Mononuclear cell (primary cell): ENCODE results near the gene BGN. TPM values are rescaled to one million over a fixed set of nuclear protein-coding genes. Genes with fewer than 3 reads are reported as not detected.

Source experiments
- H3K27me3 ChIP-seq: 2 replicates; pipeline ENCODE4 v1.6.0; 2011; ENCODE audit warnings: low read length, control low read depth; ENCODE audit not compliant: insufficient read depth
- H3K4me1 ChIP-seq: 2 replicates; pipeline ENCODE4 v1.5.1; 2011; ENCODE audit warnings: mild to moderate bottlenecking, low read length, control low read depth; ENCODE audit not compliant: insufficient read depth
- H3K4me3 ChIP-seq: 2 replicates; pipeline ENCODE4 v1.5.1; 2011; ENCODE audit warnings: mild to moderate bottlenecking, low read length, moderate library complexity
- H3K9me3 ChIP-seq: 2 replicates; pipeline ENCODE4 v1.5.1; 2011; ENCODE audit warnings: low read depth, mild to moderate bottlenecking, control low read depth, low read length
- total RNA-seq: library from RNA; depleted of rRNA; stranded (reverse); fragments of >200 nt; gene quantifications from one replicate; pipeline ENCODE4 v1.2.3, GENCODE V29; 2012

BGN gene
- total RNA-seq, 1 donor = not detected

DNA sequence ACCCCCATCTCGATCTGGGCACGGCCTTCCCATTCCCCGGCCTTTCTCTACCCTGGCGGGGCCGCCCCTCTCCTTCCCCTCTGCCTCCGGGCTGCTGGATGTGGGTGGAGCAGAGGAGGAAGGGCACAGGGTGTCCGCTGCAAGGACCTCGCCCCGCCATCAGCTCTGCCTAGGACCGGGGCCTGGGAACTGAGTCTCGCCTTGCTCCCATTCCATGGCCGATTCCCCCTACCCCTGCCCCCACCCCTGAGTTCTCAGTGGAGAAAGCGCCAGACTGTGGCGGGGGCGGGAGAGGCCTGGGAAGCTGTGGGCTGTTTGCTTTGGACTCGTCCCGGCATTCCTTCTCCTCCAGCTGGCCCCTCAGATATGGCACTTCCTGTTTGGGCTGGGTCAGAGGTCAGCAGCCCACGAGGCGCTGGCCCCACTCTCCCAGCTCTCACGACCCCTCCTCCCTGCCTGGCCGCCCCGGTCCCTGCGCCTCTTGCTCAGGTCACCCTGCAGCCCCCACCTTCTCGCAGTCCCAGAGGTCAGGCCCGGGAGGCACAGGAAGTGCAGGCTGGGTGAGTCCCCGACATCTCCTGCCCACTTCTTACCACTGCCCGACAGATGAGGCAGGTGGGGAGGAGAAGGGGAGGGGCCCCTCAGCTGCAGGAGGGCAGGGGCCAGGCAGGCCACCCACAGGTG, 6.4 kb upstream of the BGN start:
- no peak overlapping the region for H3K4me3 ChIP-seq
- no peaks in the 10 kb centered on the region for H3K4me1 ChIP-seq
- no peaks in the 10 kb centered on the region for H3K27me3 ChIP-seq
- H3K9me3 ChIP-seq = no peaks in the 10 kb centered on the region

DNA sequence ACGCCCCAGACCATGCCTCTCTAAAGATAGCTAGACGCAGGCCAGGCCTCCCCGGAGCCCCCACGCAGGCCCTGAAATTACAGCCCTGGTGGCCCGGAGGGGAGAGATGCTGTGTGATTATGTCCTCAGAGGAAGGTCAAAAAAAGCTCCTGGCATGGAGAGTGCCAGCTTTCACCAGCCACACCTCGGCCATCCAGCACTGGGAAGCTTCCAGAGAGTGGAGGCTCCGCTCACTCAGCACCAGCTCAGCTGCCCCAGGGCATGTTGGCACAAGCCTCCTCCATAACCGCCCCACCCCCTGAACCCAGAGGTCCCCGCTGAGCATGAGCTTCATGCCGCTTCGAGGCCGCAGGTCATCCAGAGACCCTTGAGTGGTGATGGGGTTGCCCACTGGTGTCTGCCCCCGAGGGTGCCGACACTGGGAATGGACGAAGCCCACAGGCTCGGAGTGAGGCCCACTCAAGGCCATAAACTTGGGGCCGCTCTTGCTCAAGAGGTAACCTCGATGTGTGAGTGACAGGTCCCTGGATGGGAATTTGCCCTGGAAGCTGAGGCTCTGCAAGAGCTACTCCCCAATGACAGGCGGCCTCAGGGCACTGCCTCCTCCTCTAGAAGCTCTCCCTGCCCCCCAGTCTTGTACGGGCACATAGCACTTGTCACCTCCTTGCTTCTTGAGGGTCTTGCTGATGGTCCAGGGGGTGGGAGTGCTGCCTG, 4.4 kb upstream of the BGN start:
- no peaks in the 10 kb centered on the region for H3K4me1 ChIP-seq
- H3K9me3 ChIP-seq = no peaks in the 10 kb centered on the region
- no peaks in the 10 kb centered on the region for H3K27me3 ChIP-seq
- no peak overlapping the region for H3K4me3 ChIP-seq

DNA sequence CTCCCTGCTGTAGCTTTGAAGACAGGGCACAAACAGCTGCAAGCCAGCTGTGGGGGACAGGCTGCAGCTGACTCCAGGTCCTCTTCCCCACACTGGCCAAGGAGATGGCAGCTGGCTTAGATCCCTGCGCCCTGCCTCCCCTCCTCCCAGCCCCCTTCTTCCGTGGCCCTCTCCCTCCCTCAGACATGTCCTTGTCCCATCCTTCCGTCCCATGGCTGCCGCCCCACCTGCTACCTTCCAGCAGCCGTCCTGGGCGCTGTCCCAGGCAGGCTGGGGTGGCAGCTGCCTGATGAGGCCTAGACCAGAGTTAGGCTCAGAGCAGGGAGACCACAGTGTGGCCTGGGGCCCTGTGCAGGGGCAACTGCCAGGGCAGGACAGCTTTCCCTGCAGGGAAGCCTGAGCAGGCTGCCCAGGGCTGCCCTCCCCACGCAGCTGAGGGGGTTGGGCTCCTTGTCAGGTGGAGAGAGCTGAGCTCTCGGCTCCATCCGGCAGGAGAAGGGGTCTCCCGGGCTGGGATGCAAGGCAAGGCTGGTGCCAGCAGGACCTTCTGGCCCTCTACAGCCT, 3.3 kb upstream of the BGN start:
- Histone ChIP-seq H3K27me3 (no peaks in the 10 kb centered on the region), H3K4me3 (no peak overlapping the region), H3K4me1 (no peaks in the 10 kb centered on the region), H3K9me3 (no peaks in the 10 kb centered on the region)

DNA sequence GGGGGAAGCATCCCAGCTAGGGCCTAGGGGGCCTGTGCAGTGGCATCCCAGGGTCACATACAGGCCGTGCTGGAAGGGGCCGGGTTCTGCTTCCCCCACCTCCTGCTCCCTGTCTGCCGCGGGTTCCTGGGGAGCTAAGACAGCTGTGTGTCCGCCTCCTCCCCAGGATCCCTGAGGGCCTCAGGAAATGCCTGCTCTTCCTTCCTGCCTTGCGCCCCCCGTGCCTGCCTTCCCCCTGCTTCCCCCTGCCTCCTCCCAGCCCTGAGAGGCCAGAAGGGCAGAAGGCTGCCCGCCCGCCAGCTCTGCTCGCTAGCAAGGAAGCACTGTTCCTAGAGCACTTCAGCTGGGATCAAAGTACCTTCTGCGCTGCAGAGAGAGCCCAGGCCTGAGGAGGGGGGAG, 2.9 kb upstream of the BGN start:
- no peak overlapping the region for H3K4me3 ChIP-seq
- no peaks in the 10 kb centered on the region for H3K4me1 ChIP-seq
- no peaks in the 10 kb centered on the region for H3K27me3 ChIP-seq
- H3K9me3 ChIP-seq = no peaks in the 10 kb centered on the region

GRCh38 chrX:153492543-153492942, 2.2 kb upstream of the BGN start:
- Histone ChIP-seq H3K9me3 (no peaks in the 10 kb centered on the region), H3K27me3 (no peaks in the 10 kb centered on the region), H3K4me1 (no peaks in the 10 kb centered on the region), H3K4me3 (no peak overlapping the region)

- H3K9me3 ChIP-seq = no peaks in the 10 kb centered on the region
- H3K4me3 ChIP-seq = no peak overlapping the region
- no peaks in the 10 kb centered on the region for H3K27me3 ChIP-seq
- no peaks in the 10 kb centered on the region for H3K4me1 ChIP-seq
Measured at GRCh38 chrX:153493085-153493484, 1.7 kb upstream of the BGN start.

DNA sequence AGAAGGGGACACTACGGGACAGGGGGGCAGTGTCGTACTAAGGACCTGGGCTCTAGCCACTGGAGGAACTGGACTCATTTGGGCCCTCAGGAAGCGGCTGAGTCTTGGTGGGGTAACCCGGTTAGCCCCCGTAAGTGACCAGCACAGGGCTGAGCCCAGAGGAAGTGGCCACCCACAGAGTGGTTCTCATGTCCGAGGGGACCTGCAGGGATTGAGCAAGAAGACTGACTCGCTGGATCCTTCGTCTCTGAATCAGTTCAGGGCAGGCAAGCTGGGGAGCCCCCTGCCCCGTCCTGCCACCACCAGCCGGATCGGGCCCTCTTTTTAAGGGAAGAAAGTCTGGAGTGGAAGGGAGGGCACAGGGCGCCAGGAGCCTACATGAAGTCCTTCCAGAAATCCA, 719 bp upstream of the BGN start:
- no peaks in the 10 kb centered on the region for H3K4me1 ChIP-seq
- H3K27me3 ChIP-seq = no peaks in the 10 kb centered on the region
- no peaks in the 10 kb centered on the region for H3K9me3 ChIP-seq
- no peak overlapping the region for H3K4me3 ChIP-seq

DNA sequence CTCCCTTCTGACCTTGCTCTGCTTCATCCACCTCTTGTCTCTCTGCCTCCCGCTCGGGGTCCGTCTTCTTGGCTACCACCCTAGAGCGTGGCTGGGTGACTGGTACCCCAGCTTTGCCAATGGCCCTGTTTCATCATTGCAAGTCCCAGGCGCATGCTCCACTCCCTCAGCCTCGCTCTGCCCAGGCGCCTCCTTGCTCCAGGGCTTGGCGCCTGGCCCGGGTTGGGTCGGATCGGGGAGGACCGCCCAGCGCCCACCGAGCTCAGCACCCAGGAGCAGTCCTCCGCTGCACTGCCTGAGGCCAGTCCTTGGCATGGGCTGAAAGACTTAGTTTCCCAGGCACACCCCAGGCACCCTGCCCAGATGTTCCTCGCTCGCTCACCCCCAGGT, 577 bp downstream of the BGN start:
- no peaks in the 10 kb centered on the region for H3K9me3 ChIP-seq
- no peaks in the 10 kb centered on the region for H3K4me1 ChIP-seq
- H3K27me3 ChIP-seq = no peaks in the 10 kb centered on the region
- no peak overlapping the region for H3K4me3 ChIP-seq

- Histone ChIP-seq H3K9me3 (no peaks in the 10 kb centered on the region), H3K4me1 (no peaks in the 10 kb centered on the region), H3K4me3 (no peak overlapping the region), H3K27me3 (no peaks in the 10 kb centered on the region)
Measured at GRCh38 chrX:153495903-153496589, 1.3 kb downstream of the BGN start.

DNA sequence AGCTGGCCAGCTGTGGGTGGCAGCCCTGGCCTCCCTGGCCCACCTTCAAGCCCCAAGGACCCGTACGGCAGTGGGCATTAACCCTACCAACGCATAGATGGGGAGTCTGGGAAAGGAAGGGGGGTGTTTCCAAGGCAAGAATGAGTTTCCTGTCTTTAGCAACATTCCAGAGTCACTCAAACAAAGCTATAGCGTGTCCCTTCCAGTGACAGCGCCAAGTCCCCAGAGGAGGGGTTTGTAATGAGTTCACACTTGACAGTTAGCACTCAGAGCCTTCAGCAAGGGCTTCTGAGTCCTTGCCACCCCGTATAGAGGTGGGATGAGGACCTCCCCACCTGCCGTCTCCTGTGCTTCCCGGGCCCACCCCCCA, 1.8 kb downstream of the BGN start:
- H3K4me1 ChIP-seq = no peaks in the 10 kb centered on the region
- H3K27me3 ChIP-seq = no peaks in the 10 kb centered on the region
- H3K9me3 ChIP-seq = no peaks in the 10 kb centered on the region
- no peak overlapping the region for H3K4me3 ChIP-seq

- Histone ChIP-seq H3K4me3 (no peak overlapping the region), H3K4me1 (no peaks in the 10 kb centered on the region), H3K9me3 (no peaks in the 10 kb centered on the region), H3K27me3 (no peaks in the 10 kb centered on the region)
Measured at GRCh38 chrX:153498453-153498852, 3.7 kb downstream of the BGN start.

DNA sequence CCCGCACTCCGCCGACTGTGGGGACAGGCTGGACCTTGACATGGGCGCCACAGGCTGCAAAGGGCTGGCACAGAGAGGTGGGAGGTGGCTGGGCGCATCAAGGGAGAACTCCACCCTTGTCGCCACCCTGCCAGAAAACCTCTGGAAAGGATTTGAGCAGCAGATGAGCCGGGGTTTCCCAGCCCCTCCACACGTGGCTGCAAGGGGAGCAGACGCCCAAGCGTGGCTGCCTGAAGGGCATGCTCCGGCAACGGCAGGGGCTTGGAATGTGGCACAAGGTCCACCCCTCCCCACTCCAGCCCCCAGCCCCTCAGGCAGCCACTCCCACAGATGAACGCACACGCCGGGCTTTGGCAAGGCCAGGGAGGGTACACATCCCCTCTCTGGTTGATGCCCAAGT, 4.6 kb downstream of the BGN start:
- H3K4me1 ChIP-seq = no peaks in the 10 kb centered on the region
- H3K27me3 ChIP-seq = no peaks in the 10 kb centered on the region
- H3K9me3 ChIP-seq = no peaks in the 10 kb centered on the region
- H3K4me3 ChIP-seq = no peak overlapping the region

DNA sequence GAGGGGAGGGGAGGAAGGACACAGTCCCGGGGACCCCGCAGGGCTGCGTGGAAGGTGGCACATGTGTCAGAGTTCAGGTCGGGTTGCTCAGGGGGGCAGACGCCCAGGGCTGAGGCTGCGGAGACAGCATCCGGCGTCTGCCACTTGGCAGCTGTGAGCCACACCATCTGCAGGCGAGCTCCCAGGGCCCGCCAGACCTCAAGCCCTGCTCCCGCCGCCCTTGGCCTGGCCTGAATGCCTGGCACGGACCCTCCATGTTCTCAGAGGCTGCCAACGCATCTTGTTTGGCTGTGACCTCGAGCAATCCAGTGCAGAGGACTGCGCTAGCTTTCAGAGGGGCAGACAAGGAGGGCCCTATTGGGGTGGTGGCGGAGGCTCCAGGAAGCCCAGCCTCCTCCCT, 5.1 kb downstream of the BGN start:
- Histone ChIP-seq H3K9me3 (no peaks in the 10 kb centered on the region), H3K27me3 (no peaks in the 10 kb centered on the region), H3K4me1 (no peaks in the 10 kb centered on the region), H3K4me3 (no peak overlapping the region)

GRCh38 chrX:153500676-153501280, 6.0 kb downstream of the BGN start:
- Histone ChIP-seq H3K4me3 (no peak overlapping the region), H3K9me3 (no peaks in the 10 kb centered on the region), H3K4me1 (no peaks in the 10 kb centered on the region), H3K27me3 (no peaks in the 10 kb centered on the region)

GRCh38 chrX:153501530-153501929, 6.8 kb downstream of the BGN start:
- H3K4me3 ChIP-seq = no peak overlapping the region
- no peaks in the 10 kb centered on the region for H3K27me3 ChIP-seq
- H3K4me1 ChIP-seq = no peaks in the 10 kb centered on the region
- H3K9me3 ChIP-seq = no peaks in the 10 kb centered on the region
